ENCODE results near the gene MFRP. TPM values are rescaled to one million over a fixed set of nuclear protein-coding genes. Genes with fewer than 3 reads are reported as not detected.

Gene MFRP
- total RNA-seq, 1 experiment from 2014 or later, result 7.3 TPM

DNA sequence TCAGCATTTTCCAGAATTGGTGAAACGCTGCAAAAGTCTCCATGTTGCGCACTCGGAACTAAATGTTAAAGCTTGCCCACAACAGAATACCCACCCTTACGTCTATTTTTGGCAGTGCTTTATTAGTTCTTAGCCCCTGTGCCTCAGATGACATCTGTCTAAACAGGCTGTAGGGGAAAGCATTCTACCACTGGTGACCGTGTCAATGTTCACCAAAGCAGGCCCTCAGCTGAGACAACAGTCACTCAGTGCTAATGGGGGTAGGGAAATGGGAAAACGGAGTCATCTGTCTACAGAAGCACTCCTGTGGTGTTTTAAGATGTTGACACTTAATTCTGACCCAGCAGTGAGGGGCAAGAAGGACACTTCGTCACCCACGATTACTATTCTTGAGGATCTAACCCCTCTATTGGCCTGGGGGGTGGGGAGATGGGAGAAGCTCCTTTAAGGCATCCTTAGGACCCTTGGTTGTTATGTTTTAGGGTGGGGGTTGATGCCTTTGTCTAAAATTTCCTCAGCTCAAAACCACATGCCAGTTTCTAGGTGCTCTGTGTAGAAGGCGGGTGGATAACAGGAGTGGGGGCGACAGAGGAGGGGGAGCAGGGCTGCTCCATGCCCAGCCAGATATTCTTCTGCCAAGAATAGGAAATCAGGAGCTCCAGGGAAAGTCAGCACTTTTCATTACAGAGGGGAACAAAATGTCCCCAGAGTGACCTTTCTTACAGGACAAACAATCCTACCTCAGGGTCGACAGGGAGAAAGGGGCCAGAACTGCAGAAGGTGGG, 15.6 kb upstream of the MFRP start:
- peak; percentile 40 for DNase-seq (ENCODE audit: low spot score)
- in situ Hi-C loops (cut with HindIII; ENCODE audit: low sequenced_read_pairs), result no loop called here

DNA sequence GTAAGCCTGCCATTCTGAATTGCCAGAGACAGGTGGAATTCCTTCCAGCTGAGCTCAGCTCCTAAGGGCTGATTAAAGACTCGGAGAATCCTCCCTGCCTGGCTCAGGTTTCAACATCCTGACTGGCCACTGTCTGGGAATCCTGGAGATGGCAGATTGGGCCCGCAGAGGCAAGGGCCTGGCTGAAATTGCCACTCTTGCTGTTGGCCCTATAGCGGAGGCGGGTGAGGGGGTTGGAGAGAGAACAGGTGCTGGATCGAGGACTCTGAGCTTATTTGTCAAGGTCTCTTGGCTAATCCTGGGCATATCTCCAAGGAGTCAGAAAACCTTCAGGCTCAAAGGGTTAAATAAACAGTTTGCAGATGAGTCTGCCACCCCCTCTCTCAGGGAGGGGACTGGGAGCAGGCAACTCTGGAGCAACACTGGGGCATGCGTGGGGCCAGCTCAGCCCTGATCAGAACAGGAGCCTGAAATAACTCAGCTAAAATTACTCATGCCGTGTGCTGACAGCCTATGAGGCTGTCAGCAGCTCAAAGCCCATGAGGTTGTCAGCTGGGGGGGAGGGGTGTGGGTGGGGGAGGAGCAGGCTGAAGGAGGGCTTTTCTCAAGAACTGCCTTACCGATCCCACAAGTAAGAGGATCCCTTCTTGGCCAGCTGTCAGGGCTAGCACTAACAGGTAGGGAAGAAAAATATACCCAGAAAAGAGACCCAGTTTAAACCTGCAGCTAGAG, 14.7 kb upstream of the MFRP start:
- peak; percentile 78 for DNase-seq (ENCODE audit: low spot score)
- in situ Hi-C loops (cut with HindIII; ENCODE audit: low sequenced_read_pairs), result no loop called here

DNA sequence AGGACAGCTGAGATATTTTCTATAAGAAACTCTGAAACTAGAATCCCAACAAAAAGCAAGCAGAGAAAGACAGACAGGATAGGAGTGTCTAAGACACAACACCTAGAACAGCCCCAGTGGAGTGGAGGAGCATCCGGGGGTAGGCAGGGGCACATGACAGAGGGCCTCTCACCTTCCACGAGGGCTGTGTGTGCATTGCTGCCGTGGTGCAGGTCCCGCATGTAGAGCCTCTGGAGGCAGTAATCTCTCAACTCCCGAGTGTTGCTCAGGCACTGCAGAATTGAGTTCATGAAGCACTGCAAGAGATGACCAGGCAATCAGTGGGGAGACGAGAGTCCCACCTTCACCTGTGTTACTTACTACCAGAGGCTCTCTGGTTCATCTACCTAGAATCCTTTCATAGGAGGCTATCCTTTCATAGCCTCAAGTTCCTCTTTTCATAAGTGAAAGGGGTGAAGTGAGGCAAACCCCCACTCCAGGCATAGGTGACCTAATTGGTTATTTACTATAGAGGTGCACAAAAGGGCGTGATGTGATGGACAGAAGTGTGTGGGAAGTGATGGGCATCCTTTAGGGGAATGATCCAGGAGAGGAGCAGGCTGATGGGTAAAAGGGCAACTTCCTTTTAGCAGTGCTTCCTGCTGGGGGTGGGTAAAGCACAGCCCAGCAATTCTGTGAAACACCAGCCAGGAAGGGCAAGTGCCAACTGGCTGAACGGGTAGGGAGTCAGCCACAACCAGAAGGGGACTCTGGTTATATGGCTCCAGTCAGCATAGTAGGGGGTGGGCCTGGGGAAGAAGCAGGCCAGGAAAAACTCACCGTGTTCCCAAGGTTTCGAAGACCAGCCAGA, 13.1 kb upstream of the MFRP start:
- no peak for DNase-seq (ENCODE audit: low spot score)
- in situ Hi-C loops (cut with HindIII; ENCODE audit: low sequenced_read_pairs), result no loop called here

DNA sequence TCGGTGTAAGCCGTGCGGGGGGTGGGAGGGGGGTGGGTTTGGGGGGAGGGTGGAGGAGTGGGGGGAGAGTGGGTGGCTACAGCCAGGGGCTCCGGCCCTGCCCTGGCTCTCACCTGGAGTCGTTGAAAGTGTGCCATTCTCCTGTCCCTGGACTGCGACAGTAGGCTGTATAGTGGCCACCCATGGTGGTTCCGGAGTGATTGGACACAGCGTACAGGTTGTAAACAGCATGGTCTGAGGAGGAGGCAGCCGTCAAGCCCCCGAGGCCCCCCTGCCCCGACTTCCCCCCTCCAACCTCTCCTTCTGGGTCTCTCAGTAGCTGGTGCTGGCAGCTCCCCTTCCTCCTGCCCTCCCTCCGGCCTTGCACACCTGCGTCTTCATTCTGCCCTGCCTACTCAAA, 10.6 kb upstream of the MFRP start:
- in situ Hi-C loops (cut with HindIII; ENCODE audit: low sequenced_read_pairs), result no loop called here
- no peak for DNase-seq (ENCODE audit: low spot score)

DNA sequence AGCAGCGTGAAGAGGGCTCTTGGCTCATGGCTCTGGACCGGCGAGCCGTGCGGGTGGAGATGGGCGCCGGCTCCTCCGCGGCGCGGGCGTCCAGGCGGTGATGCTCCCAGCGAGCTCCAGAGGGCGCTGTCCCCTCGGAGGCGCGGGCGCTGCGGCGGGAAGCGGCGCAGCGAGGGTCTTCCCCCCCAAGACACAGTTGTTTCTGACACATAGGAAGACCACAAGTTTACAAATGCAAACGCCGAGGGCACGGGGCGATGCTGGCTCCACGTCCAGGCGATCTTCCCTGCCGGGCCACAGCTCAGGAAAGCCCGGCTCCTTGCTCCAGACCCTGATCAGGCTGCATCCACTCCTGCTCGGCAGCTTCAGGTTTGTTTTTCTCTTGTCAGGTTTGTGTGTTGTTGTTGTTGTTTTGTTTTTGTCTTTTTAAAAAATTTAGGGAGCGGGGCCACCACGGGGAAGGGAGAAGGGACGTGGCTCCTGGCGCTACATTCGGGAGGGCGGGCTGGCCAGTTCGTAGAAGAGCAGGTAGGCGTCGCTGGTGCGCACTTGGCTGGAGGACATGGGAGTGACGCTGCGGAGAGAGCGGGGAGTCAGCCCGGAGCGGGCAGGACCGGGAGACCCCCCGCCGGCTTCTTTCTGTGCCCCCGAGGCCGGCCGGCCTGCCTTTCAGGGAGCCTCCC, 10.0 kb upstream of the MFRP start:
- in situ Hi-C loops (cut with HindIII; ENCODE audit: low sequenced_read_pairs), result no loop called here
- peak; percentile 77 for DNase-seq (ENCODE audit: low spot score)

GRCh38 chr11:119355091-119355843, 8.8 kb upstream of the MFRP start:
- in situ Hi-C loops (cut with HindIII; ENCODE audit: low sequenced_read_pairs), result no loop called here
- no peak for DNase-seq (ENCODE audit: low spot score)

DNA sequence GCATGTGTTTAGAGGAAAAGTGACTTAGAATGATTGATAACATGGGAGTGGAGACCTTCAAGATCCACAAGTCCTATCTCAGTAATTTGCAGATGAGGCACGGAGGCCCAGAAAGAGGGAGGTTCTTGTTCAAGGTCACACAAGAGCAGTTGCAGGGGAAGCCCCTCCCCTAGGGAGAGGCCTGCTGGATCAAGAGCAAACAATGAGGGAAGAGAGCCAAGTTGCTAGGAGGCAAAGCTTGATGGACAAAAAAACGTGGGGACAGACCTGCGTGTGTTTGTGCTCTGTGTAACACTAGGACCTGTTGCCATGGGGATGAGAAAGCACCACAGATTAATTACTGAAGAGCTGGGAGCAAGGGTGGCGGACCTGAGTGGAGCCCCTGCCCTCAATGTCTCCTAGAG, 6.4 kb upstream of the MFRP start:
- in situ Hi-C loops (cut with HindIII; ENCODE audit: low sequenced_read_pairs), result loop anchor here (5.0 kb wide), 1 partner anchor 46 kb away; no protein-coding TSS in a partner anchor

DNA sequence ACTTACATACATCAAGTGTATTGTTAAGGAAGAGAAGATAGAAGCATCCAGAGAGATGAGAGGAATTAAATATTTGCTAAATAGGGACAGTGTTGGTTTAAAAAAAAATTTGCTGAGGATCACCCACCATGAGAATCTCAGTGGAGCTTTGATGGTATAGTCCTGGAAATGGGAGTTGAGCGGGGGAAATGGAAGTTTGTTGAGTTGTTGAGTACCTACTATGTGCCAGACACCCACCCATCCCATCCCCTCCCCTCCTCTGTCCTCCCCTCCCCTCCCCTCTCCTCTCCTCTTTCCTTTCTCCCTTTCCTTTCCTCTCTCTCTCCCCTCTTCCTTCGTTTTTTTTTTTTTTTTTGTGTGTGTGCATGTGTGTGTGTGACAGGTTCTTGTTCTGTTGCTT, 4.7 kb upstream of the MFRP start:
- DNase-seq (ENCODE audit: low spot score), result no peak
- in situ Hi-C loops (cut with HindIII; ENCODE audit: low sequenced_read_pairs), result loop anchor here (5.0 kb wide), 1 partner anchor 44 kb away; no protein-coding TSS in a partner anchor

More for the DNA sequence above, 6.4 kb upstream of the MFRP start:
- no peak for DNase-seq (ENCODE audit: low spot score)

DNA sequence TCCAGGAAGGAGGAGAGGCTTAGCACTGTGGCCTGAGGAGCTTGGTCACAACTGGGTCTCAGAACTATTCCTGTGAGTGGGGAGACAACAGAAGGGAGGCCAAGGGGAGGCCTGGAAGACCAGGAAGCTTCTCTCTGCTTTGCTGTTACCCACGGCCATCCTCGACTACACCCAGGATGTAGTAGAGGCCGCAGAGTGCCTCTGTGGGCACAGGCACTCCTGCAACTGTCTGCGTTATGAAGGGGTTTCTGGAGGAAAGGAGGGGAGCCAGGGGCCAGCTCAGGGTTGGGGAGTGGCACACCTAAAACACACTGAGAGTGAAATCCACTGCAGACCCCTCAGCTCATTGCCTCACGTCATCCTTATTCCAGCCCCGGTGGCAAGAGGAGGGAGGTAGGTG, 3.8 kb upstream of the MFRP start:
- no peak for DNase-seq (ENCODE audit: low spot score)
- in situ Hi-C loops (cut with HindIII; ENCODE audit: low sequenced_read_pairs), result loop anchor here (5.0 kb wide), 1 partner anchor 43 kb away; no protein-coding TSS in a partner anchor

- DNase-seq (ENCODE audit: low spot score), result no peak
- in situ Hi-C loops (cut with HindIII; ENCODE audit: low sequenced_read_pairs), result no loop called here
Observed at GRCh38 chr11:119347940-119348605, 1.6 kb upstream of the MFRP start.

DNA sequence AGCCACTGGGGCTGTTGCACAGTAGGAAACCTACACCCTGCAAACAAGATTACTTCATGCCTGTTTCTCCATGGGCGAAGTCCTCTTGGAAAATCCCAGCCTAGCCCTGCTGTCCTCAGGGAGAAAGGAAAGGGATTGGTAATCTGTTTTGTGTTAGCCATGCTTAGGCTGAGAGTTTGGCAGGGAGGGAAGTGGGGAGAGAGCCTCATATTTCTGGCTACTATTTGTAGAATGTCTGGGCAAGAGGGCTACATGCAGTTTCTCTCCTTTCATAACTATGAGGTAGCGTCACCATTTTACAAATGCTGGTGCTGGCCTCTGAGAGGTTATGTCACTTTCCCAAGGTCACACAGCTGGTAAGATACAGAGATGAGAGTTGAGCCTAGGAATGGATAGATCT, 737 bp upstream of the MFRP start:
- DNase-seq (ENCODE audit: low spot score), result no peak
- in situ Hi-C loops (cut with HindIII; ENCODE audit: low sequenced_read_pairs), result no loop called here

DNA sequence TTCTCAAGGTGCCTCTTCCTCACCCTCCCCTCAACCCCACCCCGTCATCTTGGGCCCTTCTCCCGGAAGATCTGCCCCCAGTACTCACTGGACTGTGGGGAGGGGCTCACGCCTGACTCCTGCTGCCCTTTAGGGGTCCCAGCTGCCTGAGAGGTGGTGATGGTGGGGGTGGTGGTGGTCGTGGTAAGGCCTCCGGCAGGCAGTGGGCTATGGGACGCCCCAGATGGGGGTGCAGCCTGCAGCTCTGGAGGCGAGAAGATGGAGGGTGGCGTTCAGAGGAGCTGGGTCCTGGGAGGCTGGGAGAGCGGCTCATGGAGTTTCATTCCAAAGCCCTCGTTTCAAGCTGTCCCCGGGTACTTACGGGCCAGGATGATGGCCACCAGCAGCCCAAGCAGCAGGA, 820 bp downstream of the MFRP start:
- in situ Hi-C loops (cut with HindIII; ENCODE audit: low sequenced_read_pairs), result no loop called here
- no peak for DNase-seq (ENCODE audit: low spot score)

DNA sequence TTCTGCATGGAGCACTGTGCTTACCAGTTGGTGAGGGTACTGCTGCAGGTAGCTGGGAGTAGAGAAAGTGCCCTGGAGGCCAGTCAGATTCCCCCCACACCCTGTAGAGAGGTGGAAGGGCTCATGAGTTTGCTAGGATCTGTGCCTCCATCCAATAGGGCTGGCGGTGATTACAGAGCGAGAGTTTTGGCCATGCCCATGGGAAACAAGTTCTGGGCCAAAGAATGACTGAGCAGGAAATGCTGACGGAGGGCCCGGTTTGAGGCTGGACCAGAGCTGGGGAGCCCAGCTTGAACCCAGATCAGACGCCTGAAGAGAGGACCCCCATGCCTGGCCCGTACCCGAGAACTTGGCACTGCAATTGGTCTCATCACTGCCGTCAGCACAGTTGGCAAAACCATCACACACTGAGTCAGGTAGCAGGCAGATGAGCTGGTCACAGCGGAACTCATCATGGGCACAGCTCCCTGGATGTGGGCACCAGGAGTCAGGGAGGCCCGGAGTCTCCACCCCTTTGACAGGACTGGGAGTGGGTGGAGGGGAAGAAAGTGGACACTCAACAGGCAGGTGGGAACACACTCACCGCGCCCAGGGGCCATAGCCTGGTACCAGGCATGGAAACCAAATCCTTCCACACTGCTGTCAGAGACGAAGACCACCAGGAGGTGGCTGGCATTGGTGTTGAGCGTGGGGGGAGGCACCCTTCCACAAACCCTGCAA, 2.1 kb downstream of the MFRP start:
- no peak for DNase-seq (ENCODE audit: low spot score)
- in situ Hi-C loops (cut with HindIII; ENCODE audit: low sequenced_read_pairs), result no loop called here

DNA sequence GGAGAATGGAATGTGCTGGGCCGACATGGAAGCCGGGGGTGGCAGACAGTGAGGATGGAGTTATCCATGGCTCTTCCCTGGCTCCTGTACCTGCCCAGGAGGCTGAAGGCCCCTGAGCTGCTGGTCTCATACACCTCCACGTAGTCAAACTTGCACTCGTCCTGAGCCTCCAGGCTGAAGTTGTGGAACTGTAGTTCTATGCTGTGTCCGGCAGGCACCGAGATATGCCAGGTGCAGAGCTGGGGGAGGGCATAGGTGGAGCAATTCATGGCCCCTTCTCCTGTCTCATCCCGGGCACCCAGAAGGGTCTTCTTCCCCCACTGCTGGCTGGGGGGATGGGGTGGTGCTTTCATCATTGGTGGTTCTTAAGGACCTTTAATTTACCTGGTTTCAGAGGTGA, 2.8 kb downstream of the MFRP start:
- DNase-seq (ENCODE audit: low spot score), result no peak
- in situ Hi-C loops (cut with HindIII; ENCODE audit: low sequenced_read_pairs), result no loop called here

GRCh38 chr11:119342362-119343130, 4.0 kb downstream of the MFRP start:
- DNase-seq (ENCODE audit: low spot score), result no peak
- in situ Hi-C loops (cut with HindIII; ENCODE audit: low sequenced_read_pairs), result no loop called here

GRCh38 chr11:119342023-119342300, 4.5 kb downstream of the MFRP start:
- in situ Hi-C loops (cut with HindIII; ENCODE audit: low sequenced_read_pairs), result no loop called here
- no peak for DNase-seq (ENCODE audit: low spot score)

All from G401 (cell line).